Loucy (cell line): ENCODE data around the gene PRKN.

Source experiments
- EZH2phosphoT487 ChIP-seq: fragments of 200-600 bp; IDR thresholded peaks from 2 replicates; pipeline ENCODE4 v1.6.1; 2018; ENCODE audit warnings: antibody characterized with exemption, mild to moderate bottlenecking, moderate library complexity, borderline replicate concordance
- TF ChIP-seq, protein P1 (sequence below): fragments of 200-600 bp; sonication (generic); conservative IDR thresholded peaks from 2 replicates; pipeline ENCODE4 v1.5.1; 2014; ENCODE audit warnings: mild to moderate bottlenecking, antibody characterized with exemption, low read length

- TF ChIP-seq, protein P1, sequence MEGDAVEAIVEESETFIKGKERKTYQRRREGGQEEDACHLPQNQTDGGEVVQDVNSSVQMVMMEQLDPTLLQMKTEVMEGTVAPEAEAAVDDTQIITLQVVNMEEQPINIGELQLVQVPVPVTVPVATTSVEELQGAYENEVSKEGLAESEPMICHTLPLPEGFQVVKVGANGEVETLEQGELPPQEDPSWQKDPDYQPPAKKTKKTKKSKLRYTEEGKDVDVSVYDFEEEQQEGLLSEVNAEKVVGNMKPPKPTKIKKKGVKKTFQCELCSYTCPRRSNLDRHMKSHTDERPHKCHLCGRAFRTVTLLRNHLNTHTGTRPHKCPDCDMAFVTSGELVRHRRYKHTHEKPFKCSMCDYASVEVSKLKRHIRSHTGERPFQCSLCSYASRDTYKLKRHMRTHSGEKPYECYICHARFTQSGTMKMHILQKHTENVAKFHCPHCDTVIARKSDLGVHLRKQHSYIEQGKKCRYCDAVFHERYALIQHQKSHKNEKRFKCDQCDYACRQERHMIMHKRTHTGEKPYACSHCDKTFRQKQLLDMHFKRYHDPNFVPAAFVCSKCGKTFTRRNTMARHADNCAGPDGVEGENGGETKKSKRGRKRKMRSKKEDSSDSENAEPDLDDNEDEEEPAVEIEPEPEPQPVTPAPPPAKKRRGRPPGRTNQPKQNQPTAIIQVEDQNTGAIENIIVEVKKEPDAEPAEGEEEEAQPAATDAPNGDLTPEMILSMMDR: no peak
- no peak for TF ChIP-seq EZH2phosphoT487
Measured at GRCh38 chr6:161772176-161772575, 955.4 kb downstream of the PRKN start.
